T-helper 9 cell (primary cell): ENCODE results near the gene NDC1.

Source experiments
- DNase-seq: peaks from one replicate; pipeline ENCODE4 v3.0.0-alpha.2; 2020

Gene NDC1

DNA sequence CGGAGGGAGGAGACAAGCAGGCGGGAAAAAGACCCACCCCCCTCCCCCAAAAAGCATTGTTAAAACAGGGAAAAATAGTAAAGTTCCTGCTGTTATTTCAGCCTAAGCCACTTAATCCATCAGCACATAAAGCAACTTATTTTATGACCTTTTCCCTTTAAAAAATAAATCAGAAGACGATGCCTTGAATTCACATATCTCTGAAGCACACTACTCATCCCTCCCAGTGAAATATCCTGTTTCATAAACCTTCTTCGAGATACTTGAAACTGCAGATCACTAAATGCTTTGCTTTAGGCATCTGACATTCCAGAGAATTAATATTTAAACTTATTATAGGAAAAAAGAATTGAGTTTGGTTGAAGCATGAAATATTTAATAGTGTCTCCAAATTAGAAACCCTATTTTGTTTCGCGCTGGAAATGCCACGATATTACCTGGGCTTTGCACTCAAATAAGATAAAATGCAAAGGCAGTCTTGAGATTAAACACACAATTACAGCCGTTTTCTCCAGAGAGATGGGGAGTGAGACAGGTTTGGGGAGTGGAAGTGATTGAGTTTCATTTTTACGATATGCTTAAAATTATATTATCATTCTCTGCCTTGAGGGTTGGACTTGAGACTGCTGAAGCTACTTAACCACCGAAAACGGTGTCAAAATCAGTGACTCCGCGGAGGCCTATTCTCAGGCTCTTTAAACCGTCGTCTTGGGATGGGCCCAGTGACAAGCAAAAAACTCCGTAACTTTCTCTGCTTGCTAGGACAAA is 108.5 kb downstream of the NDC1 start:
- no peak for DNase-seq

DNA sequence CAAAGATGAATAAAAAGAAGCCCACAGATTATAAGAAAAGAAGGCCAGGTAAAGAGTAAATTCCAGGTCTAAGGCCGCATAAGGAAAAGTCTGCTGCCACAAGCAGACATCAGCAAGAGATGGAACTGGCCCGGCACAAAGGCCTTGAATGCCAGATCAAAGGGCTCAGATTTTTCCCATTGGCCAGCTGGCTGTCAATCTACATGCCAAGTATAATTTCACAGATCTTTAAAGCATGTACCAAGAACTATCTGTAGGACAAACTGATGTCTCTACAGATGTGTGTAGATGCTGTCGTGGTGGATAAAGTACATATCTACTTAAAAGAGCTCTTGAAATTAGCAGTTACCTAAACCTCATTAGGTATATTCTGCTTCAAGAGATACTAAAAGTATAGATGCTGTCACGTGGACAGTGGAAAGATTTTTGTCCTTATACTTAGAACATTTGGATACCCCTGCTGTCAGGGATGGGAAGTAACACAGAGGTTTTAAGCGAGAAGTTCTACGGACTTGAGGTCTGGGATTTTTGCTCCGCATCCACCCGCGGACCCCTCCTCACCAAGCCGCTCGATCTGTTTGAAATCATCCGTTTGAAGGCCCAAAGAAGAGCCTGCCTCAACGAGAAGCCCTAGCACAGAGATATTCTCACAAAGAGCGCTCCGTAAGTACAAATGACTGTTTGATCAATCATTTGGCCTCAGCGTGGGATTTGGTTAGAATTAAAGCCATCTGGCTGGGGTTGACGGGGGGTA is 109.2 kb downstream of the NDC1 start:
- DNase-seq: no peak

DNA sequence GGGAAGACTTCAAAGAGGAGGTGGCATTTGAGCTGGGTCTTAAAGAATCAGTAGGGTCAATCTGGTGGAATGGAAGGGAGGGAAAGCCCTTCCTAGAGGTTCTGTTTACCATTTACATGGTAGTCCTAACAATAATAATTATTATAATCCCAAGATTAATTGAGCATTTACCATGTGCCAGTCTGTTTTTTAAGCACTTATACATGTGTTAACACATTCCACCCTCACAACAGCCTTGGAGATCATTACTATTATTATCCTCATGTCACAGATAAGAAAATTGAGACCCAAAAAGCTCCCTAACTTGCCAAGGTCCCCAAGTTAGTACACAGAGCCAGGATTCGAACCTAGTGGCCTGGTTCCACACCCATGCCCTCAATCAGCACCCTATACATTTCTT is 109.9 kb downstream of the NDC1 start:
- no peak for DNase-seq

DNA sequence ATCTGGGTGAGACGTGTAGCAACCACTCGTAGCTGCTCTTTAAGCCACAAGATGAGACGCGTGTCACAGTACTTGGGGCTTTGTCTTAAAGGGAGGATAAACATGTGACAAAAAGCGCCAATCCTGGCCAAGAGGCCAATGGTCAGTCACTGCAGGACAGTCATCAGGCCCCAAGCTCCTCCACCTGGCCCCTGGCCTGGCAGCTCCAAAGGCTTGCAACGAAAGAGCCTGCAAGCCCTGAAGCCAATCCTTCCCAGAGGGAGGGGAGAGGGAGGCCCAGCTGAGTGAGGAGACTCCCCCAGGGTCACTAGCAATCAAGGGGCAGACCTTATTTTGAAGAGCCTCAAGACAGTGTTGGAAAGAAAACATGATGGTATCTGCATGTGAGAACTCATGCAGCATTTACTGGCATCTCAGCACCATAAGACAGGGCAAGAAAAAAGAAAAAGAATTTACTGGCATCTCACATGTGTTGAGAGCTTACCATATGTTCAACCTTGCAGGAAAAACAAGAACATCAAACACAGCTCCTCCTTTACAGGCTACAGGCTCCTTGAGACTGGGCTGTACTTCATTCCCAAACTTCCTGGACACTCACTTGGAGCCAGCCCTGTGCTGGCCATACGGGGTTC is 110.5 kb downstream of the NDC1 start:
- no peak for DNase-seq

DNA sequence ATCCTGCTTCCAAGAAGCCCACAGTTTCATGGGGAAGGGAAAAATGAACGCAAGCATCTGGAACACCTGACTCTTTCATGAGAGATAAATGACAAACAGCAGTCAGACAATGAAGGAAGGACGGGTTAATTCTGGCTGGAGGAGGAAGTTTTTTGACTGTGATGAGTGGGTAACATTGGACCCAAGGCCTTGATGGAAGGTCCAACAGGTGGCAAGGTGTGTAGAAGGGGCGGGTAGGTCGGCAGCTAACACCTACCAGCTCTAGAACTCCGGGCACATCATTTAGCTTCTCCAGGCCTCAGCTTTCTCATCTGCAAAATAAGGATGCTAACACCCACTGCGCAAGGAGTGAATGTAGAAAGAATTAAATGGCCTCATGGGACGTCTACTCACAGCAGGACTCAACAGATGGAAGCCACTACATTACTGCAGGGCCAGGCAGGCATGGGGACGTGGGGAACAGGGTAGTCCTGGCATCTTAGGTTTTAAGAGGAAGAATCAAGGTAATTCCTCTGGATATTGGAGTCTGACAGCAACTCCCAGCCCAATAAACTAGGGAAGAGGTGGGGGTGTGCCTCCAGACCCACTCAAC is 112.0 kb downstream of the NDC1 start:
- DNase-seq: no peak

- DNase-seq: no peak
Measured at GRCh38 chr1:53725238-53725689, 112.8 kb downstream of the NDC1 start.

- DNase-seq: no peak
Measured at GRCh38 chr1:53722025-53722424, 116.1 kb downstream of the NDC1 start.

DNA sequence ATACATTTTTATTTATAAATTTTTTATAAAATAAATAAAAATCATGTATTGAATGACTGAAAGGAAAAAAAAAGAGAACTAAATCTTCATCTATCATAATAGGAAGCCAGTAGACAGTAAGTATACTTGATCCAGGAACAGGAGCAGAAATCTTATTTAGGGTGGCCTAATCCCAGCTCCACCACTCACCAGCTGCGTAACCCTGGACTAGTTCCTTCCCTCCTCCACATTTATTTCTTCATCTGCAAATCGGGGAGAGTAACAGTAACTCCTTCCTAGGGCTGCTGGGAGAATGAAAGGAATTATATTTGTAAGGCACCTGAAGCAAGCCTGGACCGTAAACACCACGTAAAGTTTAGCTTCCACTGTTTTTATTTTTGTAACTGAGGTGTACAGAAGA is 117.0 kb downstream of the NDC1 start:
- no peak for DNase-seq

GRCh38 chr1:53719469-53719868 is 118.6 kb downstream of the NDC1 start:
- no peak for DNase-seq

DNA sequence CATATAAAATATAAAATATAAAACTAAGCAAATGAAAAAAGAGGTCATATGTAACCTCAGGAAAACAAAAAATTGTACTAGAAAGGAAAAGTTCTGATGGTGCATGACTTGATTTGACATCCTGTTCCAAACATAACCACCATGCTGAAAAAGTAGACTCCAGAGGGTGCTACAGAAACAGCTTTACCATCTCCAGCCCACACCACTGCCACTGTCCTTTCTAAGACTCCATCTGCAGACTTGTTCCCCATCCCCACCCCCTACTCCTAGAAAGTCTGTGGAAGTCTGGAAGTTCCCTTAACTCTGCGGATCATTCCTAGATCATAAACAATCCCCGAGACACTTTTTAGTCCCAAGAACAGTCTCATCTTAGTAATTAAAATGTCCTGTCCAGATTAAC is 119.7 kb downstream of the NDC1 start:
- DNase-seq: no peak

DNA sequence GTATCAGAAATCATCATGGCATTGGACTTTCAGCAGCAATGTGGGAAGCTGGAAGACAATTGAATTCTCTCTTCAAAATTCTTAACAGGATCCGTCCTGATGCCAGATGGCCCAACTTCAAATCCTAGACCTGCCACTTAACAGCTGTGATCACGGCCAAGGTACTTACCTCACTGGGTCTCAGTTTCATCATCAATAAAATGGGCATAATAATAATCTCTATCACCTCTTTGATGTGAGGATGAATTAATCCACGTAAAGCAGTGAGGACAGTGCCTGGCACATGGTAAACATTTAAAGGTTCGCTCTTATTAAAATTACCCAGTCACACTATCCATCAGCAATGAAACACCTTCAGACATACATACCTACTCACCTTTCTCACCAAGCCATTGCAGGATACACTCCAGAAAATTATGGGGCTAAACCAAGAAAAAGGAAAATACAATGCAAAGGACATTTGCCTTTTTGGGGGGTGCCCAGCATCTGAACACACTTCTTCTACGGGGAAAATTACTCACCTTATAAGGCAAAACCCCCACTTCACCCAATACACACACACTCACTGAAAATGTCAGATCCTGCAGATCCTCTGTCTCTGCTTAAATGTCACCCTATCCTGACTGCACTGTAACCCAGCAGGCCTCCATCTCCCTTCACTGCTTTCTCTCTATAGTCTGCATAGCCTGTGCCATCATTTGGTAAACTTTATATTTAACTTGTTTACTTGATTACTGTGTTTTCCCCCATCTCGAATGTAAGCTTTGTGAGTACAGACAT is 120.9 kb downstream of the NDC1 start:
- DNase-seq: no peak

DNA sequence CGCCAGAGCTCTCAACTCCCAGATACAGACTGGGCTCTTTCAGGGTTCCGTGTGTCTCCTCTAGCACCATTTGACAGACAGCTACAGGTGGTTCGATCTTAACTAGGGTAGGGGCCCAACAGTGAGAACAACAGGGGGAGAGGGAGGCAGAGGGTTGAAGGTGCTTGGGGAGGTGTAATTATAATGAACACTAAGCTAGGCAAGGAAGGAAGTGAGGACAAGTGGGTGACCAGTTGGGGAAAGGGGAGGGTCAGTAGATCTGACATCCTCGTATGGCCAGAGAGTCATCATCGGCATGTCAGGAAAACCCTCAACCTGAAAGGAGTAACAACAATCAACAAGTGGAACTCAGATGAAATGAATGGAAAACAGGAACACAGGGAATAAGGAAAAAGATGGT is 121.9 kb downstream of the NDC1 start:
- no peak for DNase-seq

GRCh38 chr1:53715478-53715877 is 122.6 kb downstream of the NDC1 start:
- DNase-seq: no peak
